ENCODE measurements around the gene DTWD2.
A peak's percentile ranks its signal among the peaks of the same experiment; 100 is the strongest.

Gene DTWD2

DNA sequence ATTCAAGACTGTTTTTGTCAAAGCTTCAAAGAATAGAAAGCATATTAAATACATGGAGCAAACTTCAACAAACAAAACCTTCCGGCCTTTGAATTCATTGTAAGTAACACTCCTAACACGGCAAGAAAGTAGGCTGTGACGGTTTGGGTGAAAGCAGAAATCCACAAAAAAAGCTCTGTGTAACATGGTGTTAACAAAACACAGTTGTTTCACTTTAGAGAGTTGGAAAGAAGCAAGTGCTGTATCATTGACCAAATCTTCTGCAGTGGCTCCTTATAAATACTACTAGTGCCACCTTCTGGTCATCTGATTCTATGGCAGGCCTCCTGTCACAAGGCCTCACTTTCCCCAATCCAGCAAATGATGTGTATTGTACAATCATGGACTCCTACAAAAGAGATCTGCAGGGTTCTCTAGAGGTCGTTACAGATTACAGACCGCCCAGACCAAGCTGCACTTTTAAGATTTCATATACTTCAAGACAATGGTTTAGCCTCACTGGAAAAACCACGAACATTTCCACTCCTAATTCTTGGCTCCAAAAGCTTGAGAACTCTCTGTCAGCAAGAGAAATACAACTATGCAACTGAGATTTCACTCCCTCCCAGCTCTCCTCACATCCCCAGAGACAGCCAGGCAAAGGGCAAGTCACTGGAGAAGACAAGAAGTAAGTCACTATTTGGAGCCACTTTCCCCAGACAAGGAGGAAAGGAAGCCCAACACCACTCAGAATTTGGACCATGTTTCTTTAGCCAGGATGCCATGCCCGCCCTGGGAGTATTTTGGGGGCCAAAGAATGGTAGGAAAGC is 196.2 kb downstream of the DTWD2 start:
- Histone ChIP-seq H3K27me3 (no peaks in the 10 kb centered on the region), H3K36me3 (no peaks in the 10 kb centered on the region), H3K9me3 (no peaks in the 10 kb centered on the region), H3K4me1 (ENCODE audit: control insufficient read depth in 1 of 2, insufficient read depth in 1 of 2, low read depth in 1 of 2, low read length in 1 of 2) (peaks cover 0 to 13% of the 10 kb centered on the region in 2 experiments), H3K27ac (no peak overlapping the region), H3K4me3 (ENCODE audit: low read depth in 1 of 2, low read length in 1 of 2) (no peak overlapping the region)
- TF ChIP-seq CTCF (IDR thresholded peaks at IDR 0.05), result peak; percentile 14

DNA sequence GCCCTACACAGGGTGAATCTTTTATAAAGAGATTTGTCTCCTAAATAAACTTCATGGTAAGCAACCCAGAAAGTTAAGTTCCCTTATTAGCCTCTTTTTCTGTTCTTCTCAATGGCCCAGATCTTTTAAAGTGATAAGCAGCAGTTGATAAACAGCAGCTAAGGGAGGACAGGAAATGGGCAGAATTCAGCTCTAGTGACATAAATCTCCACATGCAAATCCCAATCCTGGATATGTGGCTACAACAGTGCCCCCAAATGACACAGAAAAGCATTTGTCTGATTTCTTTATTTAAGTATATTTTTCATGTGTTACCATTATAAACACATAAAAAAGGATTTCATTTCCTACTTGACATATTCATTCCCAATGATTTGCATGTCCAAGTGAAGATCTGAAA is 199.0 kb downstream of the DTWD2 start:
- no peaks in the 10 kb centered on the region for H3K36me3 ChIP-seq
- no peaks in the 10 kb centered on the region for H3K9me3 ChIP-seq
- H3K4me3 ChIP-seq (ENCODE audit: low read depth in 1 of 2, low read length in 1 of 2), result no peak overlapping the region
- no peak for TF ChIP-seq CTCF (IDR thresholded peaks at IDR 0.05)
- H3K4me1 ChIP-seq (ENCODE audit: control insufficient read depth in 1 of 2, insufficient read depth in 1 of 2, low read depth in 1 of 2, low read length in 1 of 2), result peaks cover 0 to 13% of the 10 kb centered on the region in 2 experiments
- no peak overlapping the region for H3K27ac ChIP-seq
- no peaks in the 10 kb centered on the region for H3K27me3 ChIP-seq

- no peaks in the 10 kb centered on the region for H3K27me3 ChIP-seq
- no peak overlapping the region for H3K27ac ChIP-seq
- no peak for TF ChIP-seq CTCF (IDR thresholded peaks at IDR 0.05)
- peaks cover 0 to 7% of the 10 kb centered on the region in 2 experiments for H3K4me1 ChIP-seq (ENCODE audit: control insufficient read depth in 1 of 2, insufficient read depth in 1 of 2, low read depth in 1 of 2, low read length in 1 of 2)
- H3K4me3 ChIP-seq (ENCODE audit: low read depth in 1 of 2, low read length in 1 of 2), result no peak overlapping the region
- no peaks in the 10 kb centered on the region for H3K9me3 ChIP-seq
- H3K36me3 ChIP-seq, result no peaks in the 10 kb centered on the region
Observed at GRCh38 chr5:118788351-118788750, 200.0 kb downstream of the DTWD2 start.
